ENCODE data around the gene SMAD3. TPM values are rescaled to one million over a fixed set of nuclear protein-coding genes. Genes with fewer than 3 reads are reported as not detected.

The SMAD3 gene
- total and polyA plus RNA-seq, 2 of the 8 experiments (the other 6 are each of a cell fraction or from before 2014, with no cell fraction given) = 10.1 to 12.4 TPM

GRCh38 chr15:67019884-67020520 lies 45.4 kb upstream of the SMAD3 start:
- Histone ChIP-seq H3K18ac (ENCODE audit: extremely low read depth, low read length) (no peak overlapping the region), H2AK5ac (ENCODE audit: low read depth, low read length) (no peak overlapping the region), H3K36me3 (ENCODE audit: control insufficient read depth in 2 of 4, insufficient read depth in 4 of 4, low read length in 3 of 4) (no peaks in the 10 kb centered on the region), H3K23me2 (ENCODE audit: low read depth, low read length) (no peaks in the 10 kb centered on the region), H3K4ac (replicated peaks; ENCODE audit: insufficient read length, low read depth, low read length) (no peak overlapping the region), H2BK120ac (replicated peaks; ENCODE audit: low read depth, low read length) (peak overlapping the region; percentile 13), H3K23ac (ENCODE audit: insufficient read length) (no peak overlapping the region), H4K5ac (ENCODE audit: insufficient read length, low read depth, low read length) (no peak overlapping the region), H2BK12ac (ENCODE audit: low read depth, low read length) (peak overlapping the region; percentile 3; the same call in 1 of the 2 replicates), H3K27me3 (replicated peaks in 1 of 4; ENCODE audit: control insufficient read depth in 3 of 4, extremely low read depth in 1 of 4, insufficient read depth in 3 of 4, low read length in 3 of 4) (no peaks in the 10 kb centered on the region), H4K8ac (ENCODE audit: extremely low read depth, insufficient read depth, low read length) (no peak overlapping the region), H2BK5ac (ENCODE audit: low read depth, low read length) (no peak overlapping the region), H3K4me2 (ENCODE audit: insufficient read depth in 1 of 2, low read depth in 2 of 2, low read length in 2 of 2) (no peak overlapping the region), H4K91ac (replicated peaks; ENCODE audit: insufficient read length, low read length) (peak overlapping the region; percentile 34), H3K56ac (replicated peaks; ENCODE audit: insufficient read length, low read depth, low read length) (no peak overlapping the region), H3K14ac (ENCODE audit: insufficient read length) (no peak overlapping the region), H3K4me1 (replicated peaks in 1 of 4; ENCODE audit: control insufficient read depth in 3 of 4, insufficient read depth in 4 of 4, low read length in 3 of 4) (peaks cover 6 to 12% (median 7%) of the 10 kb centered on the region in 4 experiments; a peak in 5 of 7 replicates), H2BK15ac (ENCODE audit: low read length) (no peak overlapping the region), H3K9me3 (ENCODE audit: insufficient read depth in 2 of 2, low read depth in 1 of 2, low read length in 1 of 2) (no peaks in the 10 kb centered on the region), H3K4me3 (ENCODE audit: extremely low read depth in 1 of 4, insufficient read depth in 2 of 4, low read depth in 3 of 4, low read length in 4 of 4) (no peak overlapping the region), H3K79me1 (ENCODE audit: low read depth, low read length) (no peaks in the 10 kb centered on the region; the same call in 1 of the 2 replicates), H3K79me2 (ENCODE audit: control insufficient read depth in 1 of 2, insufficient read depth in 2 of 2, low read length in 2 of 2) (no peaks in the 10 kb centered on the region), H3K27ac (ENCODE audit: low read depth, low read length) (no peak overlapping the region), H2BK20ac (ENCODE audit: low read length) (no peak overlapping the region), H4K20me1 (replicated peaks in 1 of 2; ENCODE audit: control insufficient read depth in 1 of 2, insufficient read depth in 2 of 2, low read length in 2 of 2) (no peaks in the 10 kb centered on the region), H3K9ac (replicated peaks in 1 of 4; ENCODE audit: extremely low read depth in 1 of 4, low read depth in 3 of 4, low read length in 3 of 4) (no peak overlapping the region), H2AFZ (ENCODE audit: low read length) (no peak overlapping the region)
- CTCF ChIA-PET (ENCODE audit: partially characterized antibody) = interaction anchor here (0.6 to 1.1 kb wide), 3 partner anchors 10 to 114 kb away, joined by 3 read pairs; no protein-coding TSS in a partner anchor
- FAIRE-seq (no peak), DNase-seq (ENCODE audit: low read depth in 1 of 2, low spot score in 2 of 2) (peak in 1 of 2 experiments; percentile 29)
- no peak for TF ChIP-seq NRF1 (IDR thresholded peaks at IDR 0.05; ENCODE audit: low read depth, low read length)
- no peak for TF ChIP-seq BRCA1 (IDR thresholded peaks at IDR 0.05; ENCODE audit: low read depth, low read length)
- TF ChIP-seq TCF12 (IDR thresholded peaks at IDR 0.05; ENCODE audit: low read depth, low read length) = no peak
- TF ChIP-seq HDAC2 (IDR thresholded peaks at IDR 0.05; ENCODE audit: borderline replicate concordance in 1 of 2, low read depth in 2 of 2, low read length in 2 of 2) = no peak
- no peak for TF ChIP-seq FOSL1 (IDR thresholded peaks at IDR 0.05; ENCODE audit: insufficient read depth, low read depth, low read length)
- TF ChIP-seq EZH2 (IDR thresholded peaks at IDR 0.05; ENCODE audit: low read depth, low read length, severe bottlenecking) = no peak
- TF ChIP-seq SIX5 (IDR thresholded peaks at IDR 0.05; ENCODE audit: low read depth, low read length) = no peak
- no peak for TF ChIP-seq MAFK (IDR thresholded peaks at IDR 0.05; ENCODE audit: low read depth, low read length)
- TF ChIP-seq BACH1 (IDR thresholded peaks at IDR 0.05; ENCODE audit: low read length) = no peak
- no peak for TF ChIP-seq MAX (IDR thresholded peaks at IDR 0.05)
- 82% methylated on average over 5 of the region's 5 CpGs; no CpG with 5 or more reads in 1 of the 2 experiments for WGBS, 2 experiments (ENCODE audit: extremely low coverage in 1 of 2, insufficient coverage in 1 of 2, insufficient read length in 1 of 2, insufficient replicate concordance in 2 of 2, low coverage in 1 of 2, low lambda C conversion rate in 2 of 2, missing lambda C conversion rate in 1 of 2)
- POLR2A ChIA-PET (ENCODE audit: partially characterized antibody) = interaction anchor here (1.4 to 2.9 kb wide), 2 partner anchors 10 to 14 kb away, joined by 7 to 11 read pairs; no protein-coding TSS in a partner anchor

Measured in H1 (cell line).